Epidermal melanocyte (primary cell): ENCODE data around the gene TMEM26.

Source experiments
- DNase-seq: peaks from one replicate; pipeline ENCODE4 v3.0.0; 2011; ENCODE audit warnings: low spot score; ENCODE audit not compliant: insufficient read length

The TMEM26 gene

DNA sequence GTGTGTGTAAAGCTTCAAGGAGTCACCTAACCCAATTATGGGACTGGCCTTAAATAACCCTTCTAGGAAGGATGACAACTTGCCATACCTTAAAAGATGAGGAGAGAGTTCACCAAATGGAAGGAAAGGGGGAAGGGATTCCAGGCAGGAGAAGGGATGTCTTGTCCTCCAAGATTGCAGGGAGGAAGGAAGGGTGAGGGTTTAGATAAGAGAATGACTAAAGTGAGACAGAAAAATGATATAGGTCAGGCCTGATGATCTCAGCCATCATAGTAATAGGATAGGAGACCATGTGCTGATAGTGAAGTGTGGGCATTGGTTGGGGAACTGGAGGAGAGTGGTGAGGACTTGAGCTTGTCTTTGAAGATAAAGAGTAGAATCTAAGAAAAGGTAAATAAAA lies 7.7 kb upstream of the TMEM26 start:
- no peak for DNase-seq

DNA sequence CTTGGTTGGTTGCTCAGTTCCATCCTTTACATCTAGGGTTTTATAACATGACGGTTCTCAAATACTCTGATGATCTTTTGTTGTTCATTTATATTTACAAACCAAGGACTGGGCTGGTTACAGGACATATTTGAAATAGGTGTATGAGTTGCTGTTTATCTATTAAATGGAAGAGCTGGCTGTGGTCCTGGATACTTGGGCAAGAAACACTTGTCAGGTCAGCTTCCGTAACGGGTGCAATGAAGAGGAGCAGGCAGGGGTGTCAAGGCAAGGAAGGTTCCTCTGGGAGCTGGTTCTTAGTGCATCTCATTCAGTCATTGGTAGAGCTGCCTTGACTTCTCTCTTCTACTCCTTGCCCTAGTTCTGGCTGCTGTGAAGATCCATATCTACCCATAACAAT lies 4.8 kb upstream of the TMEM26 start:
- DNase-seq: no peak

DNA sequence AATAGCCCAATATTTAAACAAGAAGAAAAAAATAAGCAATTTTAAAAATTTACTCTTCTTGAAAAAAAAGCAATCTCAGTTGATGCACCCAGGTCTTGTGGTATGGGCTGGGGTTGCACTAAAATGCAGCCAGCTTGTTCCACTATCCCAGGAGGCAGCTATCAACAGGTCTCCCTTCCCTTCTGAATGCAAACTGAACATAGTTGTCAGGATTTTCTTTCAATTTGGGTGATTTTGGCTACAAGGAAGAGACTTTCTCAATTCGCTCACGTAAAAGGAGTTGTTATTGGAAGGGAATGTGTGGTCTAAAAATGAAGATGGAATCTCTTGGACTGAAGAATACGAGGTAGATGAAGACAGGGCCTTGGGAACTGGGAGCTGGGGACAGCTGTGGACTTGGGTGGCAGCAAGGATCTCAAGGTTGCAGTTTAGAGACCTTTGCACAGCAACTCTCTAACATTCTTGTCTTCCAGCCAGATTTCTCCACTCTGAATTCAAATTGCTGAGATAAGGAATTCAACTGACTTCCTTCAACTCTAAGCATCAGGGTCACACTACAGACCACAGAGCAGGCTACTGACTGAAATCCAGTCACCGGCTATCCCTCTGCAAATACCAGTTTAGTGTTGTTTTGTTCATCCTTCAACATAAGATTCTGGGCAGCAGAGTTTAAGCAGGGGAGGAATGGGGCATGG lies 3.1 kb upstream of the TMEM26 start:
- DNase-seq: no peak

DNA sequence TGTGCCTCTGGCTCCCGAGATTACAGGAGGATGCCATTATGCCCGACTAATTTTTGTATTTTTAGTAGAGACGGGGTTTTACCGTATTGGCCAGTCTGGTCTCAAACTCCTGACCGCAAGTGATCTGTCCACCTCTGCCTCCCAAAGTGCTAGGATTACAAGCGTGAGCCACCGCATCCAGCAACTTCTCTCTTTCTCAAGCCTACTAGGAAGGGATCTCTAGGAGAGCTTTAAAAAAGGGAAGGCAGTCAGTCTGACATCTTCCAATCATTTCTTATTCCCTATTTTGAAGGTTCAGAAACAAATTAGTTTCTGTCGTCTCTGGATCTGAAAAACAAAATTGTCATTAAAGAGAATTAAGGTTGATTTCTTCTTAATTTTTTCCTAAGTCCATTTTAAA lies 2.5 kb upstream of the TMEM26 start:
- no peak for DNase-seq

GRCh38 chr10:61454541-61454940 lies 1.4 kb upstream of the TMEM26 start:
- no peak for DNase-seq

GRCh38 chr10:61452151-61452651 lies 980 bp downstream of the TMEM26 start:
- no peak for DNase-seq

DNA sequence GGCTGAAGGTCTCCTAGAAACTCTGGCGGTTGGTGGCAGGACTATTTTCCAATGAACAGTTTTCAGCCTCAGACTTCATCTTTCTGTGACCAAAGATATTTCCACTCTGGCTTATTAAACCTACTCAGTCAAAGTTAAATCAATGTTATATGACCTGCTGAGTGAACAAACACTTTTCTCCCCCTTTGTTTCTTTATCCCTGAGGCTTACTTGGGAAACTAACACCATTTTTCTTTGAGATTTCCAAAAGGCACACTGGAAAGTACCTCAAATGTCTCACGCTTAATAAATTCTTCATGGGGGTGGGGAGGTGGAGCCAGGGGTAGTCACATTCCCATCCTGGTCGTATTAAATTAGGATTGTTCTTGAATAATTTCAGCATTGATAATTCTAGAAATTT lies 1.8 kb downstream of the TMEM26 start:
- no peak for DNase-seq

DNA sequence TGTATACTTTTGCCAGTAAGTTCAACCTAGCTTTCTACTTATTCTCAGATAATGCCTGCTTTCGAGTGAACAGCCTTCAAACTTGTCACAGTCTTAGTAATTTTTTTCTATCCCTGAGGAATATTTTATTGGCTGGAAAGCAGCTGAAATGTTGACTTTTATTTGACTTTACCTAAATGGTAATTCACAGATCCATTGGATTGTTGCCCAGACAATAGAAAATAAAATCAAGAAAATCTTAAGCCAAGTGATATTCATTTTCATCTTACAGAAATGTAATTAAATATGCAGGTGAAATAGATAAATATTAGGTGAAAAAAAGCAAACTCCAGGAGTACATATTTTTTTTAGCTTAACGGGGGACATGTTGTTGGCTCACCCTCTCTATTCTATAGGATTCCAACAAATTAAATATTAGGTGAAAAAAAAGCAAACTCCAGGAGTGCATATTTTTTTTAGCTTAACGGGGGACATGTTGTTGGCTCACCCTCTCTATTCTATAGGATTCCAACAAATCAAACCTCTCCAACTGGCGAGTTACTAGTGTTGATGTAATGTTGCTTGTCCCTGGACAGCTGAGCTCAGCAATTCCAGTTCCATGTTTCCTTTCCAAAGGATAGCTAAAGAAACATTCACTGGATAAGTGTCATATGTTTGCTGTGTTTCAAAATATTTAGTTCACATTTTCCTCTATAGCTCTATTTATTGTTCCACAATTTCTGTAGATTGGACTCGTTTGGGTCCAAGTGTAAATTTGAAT lies 4.2 kb downstream of the TMEM26 start:
- DNase-seq: no peak

- no peak for DNase-seq
Measured at GRCh38 chr10:61448091-61448490, 5.1 kb downstream of the TMEM26 start.

GRCh38 chr10:61439058-61439609 lies 14.0 kb downstream of the TMEM26 start:
- DNase-seq: no peak

GRCh38 chr10:61438141-61438988 lies 14.8 kb downstream of the TMEM26 start:
- no peak for DNase-seq

DNA sequence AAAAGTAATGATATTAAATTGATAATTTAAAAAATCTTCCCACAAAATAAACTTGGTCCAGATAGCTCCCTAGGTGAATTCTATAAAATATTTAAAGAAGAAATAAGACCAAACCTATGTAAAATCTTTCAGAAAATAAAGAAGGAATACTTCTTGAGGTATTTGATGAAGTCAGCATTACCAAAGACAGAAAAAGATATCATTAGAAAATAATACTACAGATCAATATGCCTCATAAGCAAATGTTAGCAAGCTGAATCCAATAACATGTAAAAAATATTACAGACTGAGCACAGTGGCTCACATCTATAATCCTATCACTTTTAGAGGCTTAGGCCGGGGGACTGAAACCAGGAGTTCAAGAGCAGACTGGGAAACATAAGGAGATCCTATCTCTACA lies 30.0 kb downstream of the TMEM26 start:
- no peak for DNase-seq

DNA sequence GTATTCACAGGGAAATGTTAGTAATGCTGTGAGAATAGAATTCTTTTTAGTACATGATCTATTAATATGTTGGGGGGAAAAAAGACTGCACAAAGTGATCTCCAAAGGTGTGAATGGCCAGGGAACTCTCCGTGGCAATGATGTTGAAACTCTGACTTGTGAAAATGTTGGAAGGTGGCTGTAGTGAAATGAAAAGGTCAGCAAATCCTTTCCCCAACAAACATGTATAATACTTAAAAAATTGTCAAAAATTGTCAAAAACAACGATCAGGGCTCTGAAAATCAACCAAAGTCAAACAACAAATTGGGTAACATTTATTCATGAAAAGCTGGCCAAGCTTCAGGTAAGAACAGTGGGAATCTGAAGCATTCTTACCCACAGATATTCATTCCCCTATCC lies 35.5 kb downstream of the TMEM26 start:
- DNase-seq: no peak

- no peak for DNase-seq
Measured at GRCh38 chr10:61415824-61416223, 37.4 kb downstream of the TMEM26 start.

GRCh38 chr10:61411706-61412105 lies 41.5 kb downstream of the TMEM26 start:
- no peak for DNase-seq

- no peak for DNase-seq
Measured at GRCh38 chr10:61410353-61411070, 42.7 kb downstream of the TMEM26 start.

DNA sequence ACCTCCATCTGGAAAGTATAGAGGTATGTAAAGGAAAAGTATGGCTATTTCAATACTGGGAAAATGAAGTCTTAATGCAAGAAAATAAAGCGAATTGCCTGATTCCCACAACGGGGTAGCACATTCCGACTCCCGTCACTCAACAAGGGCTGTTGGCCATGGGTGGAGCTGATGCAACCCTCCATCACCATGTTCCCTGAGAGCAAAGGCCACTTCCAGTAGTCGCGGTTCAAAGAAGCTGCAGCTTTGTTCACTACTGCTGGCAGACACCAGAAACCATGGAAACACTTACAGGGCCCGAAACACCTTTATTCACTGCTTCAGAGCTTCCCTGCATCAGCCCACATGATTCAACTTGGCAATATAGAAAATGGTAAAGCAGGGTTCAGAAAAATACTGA lies 44.0 kb downstream of the TMEM26 start:
- no peak for DNase-seq

- no peak for DNase-seq
Measured at GRCh38 chr10:61408105-61408504, 45.1 kb downstream of the TMEM26 start.

DNA sequence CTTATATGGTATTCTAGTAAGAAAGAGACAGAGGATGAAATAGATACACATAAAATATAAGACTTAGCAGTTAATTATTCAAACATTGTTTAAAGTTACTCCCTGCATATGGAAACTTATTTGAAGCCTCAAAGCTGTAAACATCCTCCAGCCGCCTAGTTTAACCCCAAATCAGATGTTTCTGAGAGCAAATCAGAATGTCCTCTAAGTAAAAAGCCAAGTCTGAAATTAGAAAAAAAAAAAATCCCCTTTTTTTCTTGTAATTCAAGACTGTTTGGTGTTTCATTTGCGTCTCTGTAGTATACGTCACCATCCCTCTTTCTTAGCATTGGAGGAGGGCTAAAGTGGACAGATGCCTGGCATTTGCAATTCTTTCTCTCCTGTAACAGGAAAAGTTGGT lies 46.4 kb downstream of the TMEM26 start:
- no peak for DNase-seq

- no peak for DNase-seq
Measured at GRCh38 chr10:61406242-61406641, 46.9 kb downstream of the TMEM26 start.

- no peak for DNase-seq
Measured at GRCh38 chr10:61404751-61405150, 48.4 kb downstream of the TMEM26 start.
